Progenitor cell of endocrine pancreas (in vitro differentiated cells): ENCODE measurements around the gene STPG4. TPM values are rescaled to one million over a fixed set of nuclear protein-coding genes. Genes with fewer than 3 reads are reported as not detected.

ENCODE experiments used
- DNase-seq: peaks from one replicate; pipeline ENCODE4 v3.0.0; 2021; ENCODE audit warnings: low spot score; ENCODE audit not compliant: unreplicated experiment
- H3K27ac Mint-ChIP-seq: 2 replicates; pipeline ENCODE4 v1.8.0; 2021; ENCODE audit warnings: mild to moderate bottlenecking, moderate library complexity, mixed read lengths
- H3K27me3 Mint-ChIP-seq: 2 replicates; pipeline ENCODE4 v1.8.0; 2021; ENCODE audit warnings: mixed read lengths
- H3K36me3 Mint-ChIP-seq: 2 replicates; pipeline ENCODE4 v1.8.0; 2022; ENCODE audit warnings: mixed read lengths; ENCODE audit not compliant: insufficient read depth
- H3K4me1 Mint-ChIP-seq: 2 replicates; pipeline ENCODE4 v1.8.0; 2021; ENCODE audit warnings: low read depth, mixed read lengths
- H3K4me3 Mint-ChIP-seq: 2 replicates; pipeline ENCODE4 v1.8.0; 2021; ENCODE audit warnings: low read depth, mild to moderate bottlenecking, moderate library complexity, mixed read lengths
- H3K9me3 Mint-ChIP-seq: 2 replicates; pipeline ENCODE4 v1.8.0; 2021; ENCODE audit warnings: low read depth, mixed read lengths
- CTCF ChIP-seq: fragments of 200-600 bp; sonication (generic); IDR thresholded peaks from one replicate; pipeline ENCODE4 v1.5.0; 2021; ENCODE audit warnings: antibody characterized with exemption, mild to moderate bottlenecking; ENCODE audit not compliant: unreplicated experiment
- total RNA-seq: library from RNA; stranded (reverse); gene quantifications from 2 replicates; pipeline ENCODE4 v1.2.1, GENCODE V29; 2021

STPG4 gene
- total RNA-seq, 1 donor from 2014 or later: 0.34 TPM

GRCh38 chr2:47073641-47074040, 81.5 kb downstream of the STPG4 start:
- no peaks in the 10 kb centered on the region for H3K9me3 Mint-ChIP-seq
- H3K36me3 Mint-ChIP-seq: no peaks in the 10 kb centered on the region
- H3K27me3 Mint-ChIP-seq: no peaks in the 10 kb centered on the region
- H3K27ac Mint-ChIP-seq: no peak overlapping the region
- peaks cover 19% of the 10 kb centered on the region for H3K4me1 Mint-ChIP-seq
- no peak for TF ChIP-seq CTCF
- no peak overlapping the region for H3K4me3 Mint-ChIP-seq
- no peak for DNase-seq

- Mint-ChIP-seq H3K9me3 (no peaks in the 10 kb centered on the region), H3K27ac (peak overlapping the region; percentile 7), H3K27me3 (no peaks in the 10 kb centered on the region), H3K4me3 (no peak overlapping the region), H3K36me3 (no peaks in the 10 kb centered on the region), H3K4me1 (peaks cover 19% of the 10 kb centered on the region)
- TF ChIP-seq CTCF: no peak
- no peak for DNase-seq
Measured at GRCh38 chr2:47073217-47073616, 81.9 kb downstream of the STPG4 start.

- Mint-ChIP-seq H3K27ac (peak overlapping the region; percentile 7), H3K27me3 (no peaks in the 10 kb centered on the region), H3K4me1 (peaks cover 17% of the 10 kb centered on the region), H3K4me3 (no peak overlapping the region), H3K36me3 (peaks cover under 1% of the 10 kb centered on the region), H3K9me3 (no peaks in the 10 kb centered on the region)
- DNase-seq: no peak
- TF ChIP-seq CTCF: no peak
Measured at GRCh38 chr2:47072728-47073191, 82.3 kb downstream of the STPG4 start.

- Mint-ChIP-seq H3K4me1 (peaks cover 14% of the 10 kb centered on the region), H3K27ac (no peak overlapping the region), H3K9me3 (no peaks in the 10 kb centered on the region), H3K36me3 (peaks cover 2% of the 10 kb centered on the region), H3K4me3 (no peak overlapping the region), H3K27me3 (no peaks in the 10 kb centered on the region)
- no peak for DNase-seq
- TF ChIP-seq CTCF: no peak
Measured at GRCh38 chr2:47072018-47072691, 83.0 kb downstream of the STPG4 start.

DNA sequence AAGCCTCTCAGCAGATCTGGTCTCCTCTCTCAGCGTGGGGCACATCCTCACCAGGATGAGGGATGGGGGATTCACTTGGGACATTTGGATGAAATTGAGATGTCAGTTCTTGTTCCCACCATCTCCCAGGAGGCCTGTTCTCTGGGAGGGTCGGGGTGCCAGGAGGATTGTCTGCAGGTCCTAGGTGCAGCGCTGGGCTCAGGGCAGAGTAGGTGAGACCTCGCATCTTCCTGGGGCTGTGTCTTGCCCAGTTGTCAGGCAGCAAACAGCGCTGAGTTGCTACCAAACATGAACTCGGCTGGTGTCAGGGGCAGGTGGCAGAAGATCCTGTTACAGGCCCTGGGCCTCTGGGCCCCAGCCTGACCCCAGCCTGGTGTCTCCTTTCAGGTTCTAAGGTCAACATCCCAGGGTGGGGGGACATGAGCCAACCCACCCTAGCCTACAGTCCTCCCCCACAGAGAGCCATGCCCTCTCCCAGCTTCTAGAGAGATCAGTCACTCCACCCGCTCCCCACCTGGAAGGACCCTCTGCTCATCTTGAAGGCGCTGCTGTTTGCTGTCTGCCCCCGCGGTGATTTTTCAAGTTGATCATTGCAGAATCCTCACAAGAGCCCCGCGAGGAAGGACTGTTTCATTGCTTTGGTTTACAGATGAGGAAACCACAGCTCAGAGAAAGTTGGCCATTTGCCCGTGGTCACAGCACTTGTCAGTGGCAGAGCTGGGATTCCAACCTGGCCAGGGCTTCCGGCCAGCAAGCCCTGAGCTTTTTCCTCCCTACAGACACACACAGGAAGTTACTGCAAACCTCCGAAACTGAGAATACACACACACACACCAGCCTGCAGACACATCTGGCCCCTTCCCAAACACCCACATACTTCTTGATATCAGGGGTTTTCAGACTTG, 83.9 kb downstream of the STPG4 start:
- peaks cover 2% of the 10 kb centered on the region for H3K36me3 Mint-ChIP-seq
- H3K27ac Mint-ChIP-seq: no peak overlapping the region
- no peak for TF ChIP-seq CTCF
- peaks cover 4% of the 10 kb centered on the region for H3K4me1 Mint-ChIP-seq
- H3K27me3 Mint-ChIP-seq: no peaks in the 10 kb centered on the region
- no peak overlapping the region for H3K4me3 Mint-ChIP-seq
- no peak for DNase-seq
- H3K9me3 Mint-ChIP-seq: no peaks in the 10 kb centered on the region
